Keratinocyte (primary cell): ENCODE results near the gene NEK9.

Experiments used
- CTCF ChIP-seq, 3 experiments: IDR thresholded peaks in 1 of 3; conservative IDR thresholded peaks in 1 of 3; optimal IDR thresholded peaks in 1 of 3; 2 replicates in 2 of 3; 3 replicates in 1 of 3; pipeline versions ENCODE3 to v1.5.1; 2011; ENCODE audit warnings: low read length in 3 of 3, mild to moderate bottlenecking in 3 of 3, moderate library complexity in 2 of 3, control low read depth in 1 of 3, inconsistent platforms in 1 of 3; ENCODE audit not compliant: insufficient read depth in 2 of 3; ENCODE audit errors: extremely low read depth in 1 of 3
- EZH2 ChIP-seq: IDR thresholded peaks from one replicate; pipeline ENCODE4 v1.6.1; 2012; ENCODE audit warnings: inconsistent platforms, mild to moderate bottlenecking, low read length, moderate library complexity

- TF ChIP-seq EZH2, result no peak
- no peak for TF ChIP-seq CTCF (optimal IDR thresholded peaks at IDR 0.05 in 1 of 3, IDR thresholded peaks at IDR 0.05 in 1 of 3, conservative IDR thresholded peaks at IDR 0.05 in 1 of 3; ENCODE audit: extremely low read depth in 1 of 3, insufficient read depth in 2 of 3, low read length in 3 of 3)
Observed at GRCh38 chr14:75174066-75174465, 47.2 kb upstream of the NEK9 start.
